B cell (primary cell): Measurements from ENCODE around the gene RPRD1B. TPM values are rescaled to one million over a fixed set of nuclear protein-coding genes. Genes with fewer than 3 reads are reported as not detected.

Experiments used
- ATAC-seq: fragments of 200-7000 bp; cut with Tn5 transposase; one replicate; pipeline ENCODE4 v1.10.0; 2021; ENCODE audit warnings: low read depth, mild to moderate bottlenecking, moderate number of reproducible peaks, moderate library complexity
- CTCF ChIA-PET: fragments of 350-600 bp; sonication (Branson Sonifier 250); formaldehyde crosslinking; loops from one replicate; lab custom pipeline; 2021; ENCODE audit warnings: antibody characterized with exemption, inconsistent platforms; lab: Charles Lee
- POLR2A ChIA-PET: fragments of 350-600 bp; sonication (Branson Sonifier 250); formaldehyde crosslinking; loops from one replicate; lab custom pipeline; 2021; ENCODE audit warnings: antibody characterized with exemption; lab: Charles Lee
- DNase-seq: peaks from one replicate; pipeline ENCODE4 v3.0.0; 2013
- H2AFZ ChIP-seq: 2 replicates; pipeline ENCODE4 v1.6.1; 2012; ENCODE audit warnings: mild to moderate bottlenecking, low read depth, low read length; ENCODE audit not compliant: insufficient read depth, poor library complexity, severe bottlenecking
- H3K27ac ChIP-seq, 2 donors: 1 replicate in 1 of 2; 2 replicates in 1 of 2; pipeline ENCODE4 v1.5.1; 2012 to 2013; ENCODE audit warnings: low read length in 2 of 2, mild to moderate bottlenecking in 2 of 2, moderate library complexity in 1 of 2
- H3K27me3 ChIP-seq, 4 experiments: fragments of 200-600 bp in 1 of 4; sonication (generic) in 1 of 4; replicated peaks in 1 of 4; 1 replicate in 2 of 4; 2 replicates in 2 of 4; pipeline versions ENCODE4 v1.6.1 to v1.7.0; 2013 to 2016; ENCODE audit warnings: low read length in 3 of 4, mild to moderate bottlenecking in 2 of 4, mixed read lengths in 1 of 4, moderate library complexity in 1 of 4; ENCODE audit not compliant: insufficient read depth in 4 of 4, control insufficient read depth in 3 of 4; ENCODE audit errors: control extremely low read depth in 1 of 4
- H3K36me3 ChIP-seq, 2 experiments: replicated peaks in 1 of 2; 1 replicate in 1 of 2; 2 replicates in 1 of 2; pipeline versions ENCODE4 v1.6.1 to v1.7.1; 2013; ENCODE audit warnings: low read length in 1 of 2; ENCODE audit not compliant: insufficient read depth in 2 of 2, control insufficient read depth in 1 of 2; ENCODE audit errors: control extremely low read depth in 1 of 2, extremely low read depth in 1 of 2
- H3K4me1 ChIP-seq, 2 donors: fragments of 200-600 bp in 1 of 2; sonication (generic) in 1 of 2; 1 replicate in 1 of 2; 2 replicates in 1 of 2; pipeline versions ENCODE4 v1.5.1 to v1.6.1; 2013 to 2017; ENCODE audit warnings: low read length in 2 of 2; ENCODE audit not compliant: control insufficient read depth in 2 of 2, insufficient read depth in 2 of 2
- H3K4me2 ChIP-seq: replicated peaks from 2 replicates; pipeline ENCODE3; 2012; ENCODE audit warnings: mild to moderate bottlenecking, low read depth, low read length; ENCODE audit not compliant: poor library complexity, severe bottlenecking
- H3K4me3 ChIP-seq, 5 experiments: fragments of 200-600 bp in 1 of 5; sonication (generic) in 1 of 5; 1 replicate in 3 of 5; 2 replicates in 2 of 5; pipeline versions ENCODE4 v1.5.1 to v1.7.0; 2011 to 2016; ENCODE audit warnings: low read length in 4 of 5, mild to moderate bottlenecking in 4 of 5, low read depth in 2 of 5, control low read depth in 1 of 5, moderate library complexity in 1 of 5; ENCODE audit not compliant: insufficient read depth in 1 of 5; ENCODE audit errors: control extremely low read depth in 1 of 5, extremely low read depth in 1 of 5
- H3K79me2 ChIP-seq: fragments of 200-600 bp; sonication (generic); one replicate; pipeline ENCODE4 v1.6.0; 2016; ENCODE audit warnings: low read length; ENCODE audit not compliant: control insufficient read depth, insufficient read depth
- H3K9ac ChIP-seq: fragments of 200-600 bp; sonication (generic); 2 replicates; pipeline ENCODE4 v1.6.1; 2017; ENCODE audit warnings: mild to moderate bottlenecking, low read length, moderate library complexity
- H3K9me3 ChIP-seq, 3 donors: one replicate each; pipeline versions ENCODE4 v1.6.1 to v1.7.1; 2013; ENCODE audit warnings: low read length in 2 of 3; ENCODE audit not compliant: control insufficient read depth in 2 of 3, insufficient read depth in 1 of 3; ENCODE audit errors: control extremely low read depth in 1 of 3
- H4K20me1 ChIP-seq: 2 replicates; pipeline ENCODE4 v1.6.0; 2012; ENCODE audit warnings: mild to moderate bottlenecking, low read length; ENCODE audit not compliant: insufficient read depth, control insufficient read depth, poor library complexity, severe bottlenecking
- H3K27ac Mint-ChIP-seq: one replicate; pipeline ENCODE4 v1.8.0; 2021; ENCODE audit warnings: mixed read lengths
- H3K27me3 Mint-ChIP-seq: one replicate; pipeline ENCODE4 v1.8.0; 2021; ENCODE audit warnings: mixed read lengths
- H3K4me1 Mint-ChIP-seq: one replicate; pipeline ENCODE4 v1.8.0; 2021; ENCODE audit warnings: mixed read lengths
- H3K4me3 Mint-ChIP-seq: one replicate; pipeline ENCODE4 v1.8.0; 2021; ENCODE audit warnings: mixed read lengths
- H3K9me3 Mint-ChIP-seq: one replicate; pipeline ENCODE4 v1.8.0; 2022; ENCODE audit warnings: mixed read lengths; ENCODE audit not compliant: insufficient read depth
- EZH2 ChIP-seq: IDR thresholded peaks from 2 replicates; pipeline ENCODE4 v1.6.1; 2012; ENCODE audit warnings: borderline replicate concordance, low read depth, mild to moderate bottlenecking, moderate library complexity, low read length; ENCODE audit not compliant: insufficient read depth, poor library complexity, severe bottlenecking
- WGBS: methylation state at CpG from one replicate; pipeline ENCODE4 v1.1.5; 2013; ENCODE audit warnings: missing lambda C conversion rate; ENCODE audit not compliant: insufficient coverage; 5-methylcytosine and 5-hydroxymethylcytosine counted together
- intact Hi-C: fragments of 100-400 bp; cut with micrococcal nuclease; formaldehyde crosslinking; loops from one replicate; pipeline ENCODE4 v1.10.0; 2022
- polyA minus RNA-seq: library from RNA; depleted of rRNA, polyadenylated mRNA; stranded (reverse); fragments of >200 nt; gene quantifications from 2 replicates; pipeline ENCODE4 v1.2.3, GENCODE V29; 2012
- polyA plus RNA-seq: library from polyadenylated mRNA; depleted of rRNA; stranded (reverse); fragments of >200 nt; gene quantifications from 2 replicates; pipeline ENCODE4 v1.2.3, GENCODE V29; 2012
- total RNA-seq, 2 donors: library from RNA; stranded (reverse); fragments of 120-200 nt in 1 of 2; gene quantifications; 1 replicate in 1 of 2; 2 replicates in 1 of 2; pipeline versions ENCODE4 v1.2.3 to v1.2.4, GENCODE V29; 2013 to 2022
- TF ChIP-seq, protein P1 (sequence below): fragments of 200-600 bp; IDR thresholded peaks from one replicate; pipeline ENCODE4 v1.8.0; 2022; ENCODE audit warnings: antibody characterized with exemption, mild to moderate bottlenecking

The RPRD1B gene, protein sequence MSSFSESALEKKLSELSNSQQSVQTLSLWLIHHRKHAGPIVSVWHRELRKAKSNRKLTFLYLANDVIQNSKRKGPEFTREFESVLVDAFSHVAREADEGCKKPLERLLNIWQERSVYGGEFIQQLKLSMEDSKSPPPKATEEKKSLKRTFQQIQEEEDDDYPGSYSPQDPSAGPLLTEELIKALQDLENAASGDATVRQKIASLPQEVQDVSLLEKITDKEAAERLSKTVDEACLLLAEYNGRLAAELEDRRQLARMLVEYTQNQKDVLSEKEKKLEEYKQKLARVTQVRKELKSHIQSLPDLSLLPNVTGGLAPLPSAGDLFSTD
- total RNA-seq (54.9 and 55.9 TPM in 2 replicates), polyA plus RNA-seq (6.0 and 10.2 TPM in 2 replicates), polyA minus RNA-seq (15.9 and 26.5 TPM in 2 replicates)
- total RNA-seq (2013), result 15.1 TPM

GRCh38 chr20:38033330-38034107 lies at the start of gene RPRD1B, which contains the start of gene TTI1:
Gene RPRD1B, plus strand, starts transcription at chr20:38033746. Its CDS starts 202 bp downstream, at chr20:38033948.
Gene TTI1, minus strand, starts transcription at chr20:38033456. Its CDS starts 19,640 bp downstream, at chr20:38013816.
- POLR2A ChIA-PET, result interaction anchor here (0.9 kb wide), 1 partner anchor 30 kb away, joined by 4 read pairs; no protein-coding TSS in a partner anchor
- H3K27ac ChIP-seq, result peak within 1 kb of the TSS; percentile 87 to 90
- DNase-seq, result peak; percentile 95
- H3K9me3 Mint-ChIP-seq, result peaks cover 3% of the 10 kb centered on the region
- peaks cover 14% of the 10 kb centered on the region for H4K20me1 ChIP-seq
- peak; percentile 89 for ATAC-seq
- H3K4me1 ChIP-seq, result peaks cover 35 to 46% of the 10 kb centered on the region in 2 donors
- no peaks in the 10 kb centered on the region for H3K27me3 ChIP-seq
- TF ChIP-seq, protein P1, sequence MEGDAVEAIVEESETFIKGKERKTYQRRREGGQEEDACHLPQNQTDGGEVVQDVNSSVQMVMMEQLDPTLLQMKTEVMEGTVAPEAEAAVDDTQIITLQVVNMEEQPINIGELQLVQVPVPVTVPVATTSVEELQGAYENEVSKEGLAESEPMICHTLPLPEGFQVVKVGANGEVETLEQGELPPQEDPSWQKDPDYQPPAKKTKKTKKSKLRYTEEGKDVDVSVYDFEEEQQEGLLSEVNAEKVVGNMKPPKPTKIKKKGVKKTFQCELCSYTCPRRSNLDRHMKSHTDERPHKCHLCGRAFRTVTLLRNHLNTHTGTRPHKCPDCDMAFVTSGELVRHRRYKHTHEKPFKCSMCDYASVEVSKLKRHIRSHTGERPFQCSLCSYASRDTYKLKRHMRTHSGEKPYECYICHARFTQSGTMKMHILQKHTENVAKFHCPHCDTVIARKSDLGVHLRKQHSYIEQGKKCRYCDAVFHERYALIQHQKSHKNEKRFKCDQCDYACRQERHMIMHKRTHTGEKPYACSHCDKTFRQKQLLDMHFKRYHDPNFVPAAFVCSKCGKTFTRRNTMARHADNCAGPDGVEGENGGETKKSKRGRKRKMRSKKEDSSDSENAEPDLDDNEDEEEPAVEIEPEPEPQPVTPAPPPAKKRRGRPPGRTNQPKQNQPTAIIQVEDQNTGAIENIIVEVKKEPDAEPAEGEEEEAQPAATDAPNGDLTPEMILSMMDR, result no peak
- TF ChIP-seq EZH2, result no peak
- peak within 1 kb of the TSS; percentile 90 for H2AFZ ChIP-seq
- intact Hi-C loops, result loop anchor here (1.0 to 10.0 kb wide), 5 partner anchors 43 to 739 kb away; partner anchors contain the start of genes CTNNBL1 and SNHG17
- H3K27me3 Mint-ChIP-seq, result no peaks in the 10 kb centered on the region
- H3K9me3 ChIP-seq, result no peaks in the 10 kb centered on the region
- CTCF ChIA-PET, result interaction anchor here (0.6 to 2.3 kb wide), 6 partner anchors 9 to 188 kb away, joined by 3 to 10 read pairs (median 6); no protein-coding TSS in a partner anchor
- under 1% methylated on average over 69 of the region's 69 CpGs for WGBS
- peaks cover 0 to 3% of the 10 kb centered on the region in 2 experiments for H3K36me3 ChIP-seq
- H3K9ac ChIP-seq, result peak within 1 kb of the TSS; percentile 86
- H3K4me1 Mint-ChIP-seq, result peaks cover 74% of the 10 kb centered on the region
- peaks cover 100% of the 10 kb centered on the region for H3K79me2 ChIP-seq
- peak within 1 kb of the TSS; percentile 92 for H3K27ac Mint-ChIP-seq
- H3K4me3 Mint-ChIP-seq, result peak within 1 kb of the TSS; percentile 95
- H3K4me2 ChIP-seq, result peak within 1 kb of the TSS; percentile 82
- peak within 1 kb of the TSS; percentile 84 to 98 (median 87) for H3K4me3 ChIP-seq
